ENCODE data around the gene ACTR8. TPM values are rescaled to one million over a fixed set of nuclear protein-coding genes. Genes with fewer than 3 reads are reported as not detected.

Gene ACTR8
- total and polyA plus RNA-seq, 2 of the 4 experiments (the other 2 are of a cell fraction) = 20.3 to 31.4 TPM

GRCh38 chr3:53817809-53818208 is 64.1 kb downstream of the ACTR8 start:
- Histone ChIP-seq H3K14ac (replicated peaks; ENCODE audit: low read depth, low read length) (no peak overlapping the region), H2AFZ (replicated peaks; ENCODE audit: low read length, poor library complexity) (no peak overlapping the region), H3K56ac (ENCODE audit: extremely low read depth, insufficient read depth, low read length) (no peak overlapping the region), H3K4me1 (ENCODE audit: control insufficient read depth, insufficient read depth, low read length) (no peaks in the 10 kb centered on the region), H3K9ac (ENCODE audit: low read depth, low read length) (no peak overlapping the region), H2BK5ac (ENCODE audit: low read depth, low read length, poor library complexity, severe bottlenecking) (no peak overlapping the region), H2BK15ac (ENCODE audit: low read depth, low read length) (no peak overlapping the region), H2AK9ac (replicated peaks; ENCODE audit: low read depth, low read length, poor library complexity) (no peak overlapping the region), H2BK20ac (ENCODE audit: low read depth, low read length) (no peak overlapping the region), H3K4me3 (ENCODE audit: insufficient read depth, low read depth, low read length) (no peak overlapping the region), H4K5ac (ENCODE audit: low read depth, low read length) (no peak overlapping the region), H3K27ac (ENCODE audit: insufficient read depth, low read length) (no peak overlapping the region), H3K27me3 (ENCODE audit: control insufficient read depth, insufficient read depth, low read length) (peaks cover 8% of the 10 kb centered on the region), H4K91ac (ENCODE audit: insufficient read depth, low read depth, low read length) (no peak overlapping the region), H3K23ac (ENCODE audit: low read depth, low read length) (no peak overlapping the region), H3K18ac (ENCODE audit: low read depth, low read length) (no peak overlapping the region), H3K4me2 (ENCODE audit: low read depth, low read length) (no peak overlapping the region), H3K9me3 (ENCODE audit: control insufficient read depth, insufficient read depth, low read length) (no peaks in the 10 kb centered on the region), H4K20me1 (ENCODE audit: insufficient read depth, low read length) (no peaks in the 10 kb centered on the region), H2BK120ac (ENCODE audit: low read depth, low read length) (no peak overlapping the region), H4K8ac (ENCODE audit: low read depth in 2 of 2, low read length in 2 of 2) (no peak overlapping the region), H2AK5ac (ENCODE audit: low read depth, low read length) (no peak overlapping the region), H3K9me1 (ENCODE audit: insufficient read depth, low read length) (no peaks in the 10 kb centered on the region), H3K4ac (ENCODE audit: low read depth, low read length) (no peak overlapping the region), H3K36me3 (ENCODE audit: control insufficient read depth, insufficient read depth, low read length) (no peaks in the 10 kb centered on the region), H3K79me1 (ENCODE audit: low read depth in 1 of 2, low read length in 2 of 2) (no peaks in the 10 kb centered on the region)
- in situ Hi-C loops (cut with MboI; ENCODE audit: low sequenced_read_pairs) = no loop called here
- no peak for ATAC-seq (ENCODE audit: low read depth)
- CTCF ChIA-PET = no interaction called here
- DNase-seq = no peak
- no TSS peak for BruUV-seq (replicated peaks)
- 86% methylated on average over 15 of the region's 17 CpGs; no CpG with 5 or more reads in 1 of the 2 experiments for WGBS, 2 experiments (ENCODE audit: extremely low coverage in 2 of 2, insufficient read length in 1 of 2)
- POLR2A ChIA-PET (ENCODE audit: unreplicated experiment) = no interaction called here
- dilution Hi-C loops (cut with HindIII; ENCODE audit: low sequenced_read_pairs, unreplicated experiment) = no loop called here
- no peak for TF ChIP-seq MXI1 (IDR thresholded peaks at IDR 0.05; ENCODE audit: borderline replicate concordance, low read depth, low read length)
- TF ChIP-seq SMC3 (IDR thresholded peaks at IDR 0.05; ENCODE audit: low read depth, low read length) = no peak
- TF ChIP-seq NFE2L2 (IDR thresholded peaks at IDR 0.05; ENCODE audit: low read depth, low read length) = no peak
- TF ChIP-seq BHLHE40 (IDR thresholded peaks at IDR 0.05; ENCODE audit: low read depth, low read length) = no peak
- TF ChIP-seq RAD21 (IDR thresholded peaks at IDR 0.05; ENCODE audit: low read length) = no peak
- TF ChIP-seq POLR2A (IDR thresholded peaks at IDR 0.05; ENCODE audit: low read depth, low read length) = no peak
- TF ChIP-seq FOS (IDR thresholded peaks at IDR 0.05; ENCODE audit: low read depth, low read length) = no peak
- no peak for TF ChIP-seq CHD1 (IDR thresholded peaks at IDR 0.05; ENCODE audit: low read depth, low read length)
- no peak for TF ChIP-seq CTCF (conservative IDR thresholded peaks at IDR 0.05; ENCODE audit: low read depth, low read length)
- no peak for TF ChIP-seq ELK1 (IDR thresholded peaks at IDR 0.05; ENCODE audit: borderline replicate concordance, low read depth, low read length)
- no peak for TF ChIP-seq USF2 (IDR thresholded peaks at IDR 0.05; ENCODE audit: low read depth, low read length)
- no peak for TF ChIP-seq MAZ (IDR thresholded peaks at IDR 0.05; ENCODE audit: borderline replicate concordance, low read depth, low read length)
- TF ChIP-seq RCOR1 (IDR thresholded peaks at IDR 0.05; ENCODE audit: insufficient replicate concordance, low read length) = no peak
- no peak for TF ChIP-seq RFX5 (IDR thresholded peaks at IDR 0.05; ENCODE audit: low read depth, low read length)
- TF ChIP-seq CEBPB (IDR thresholded peaks at IDR 0.05; ENCODE audit: low read depth, low read length) = no peak
- no peak for TF ChIP-seq MAFK (IDR thresholded peaks at IDR 0.05; ENCODE audit: low read depth, low read length)
- intact Hi-C loops (cut with micrococcal nuclease) = no loop called here
